ENCODE measurements around the gene HBA2.

HBA2 gene

GRCh38 chr16:181565-182021 lies 8.9 kb downstream of the HBA2 start:
- no peak overlapping the region for H3K4me3 ChIP-seq (ENCODE audit: low read depth, low read length)

GRCh38 chr16:183005-183404 lies 10.3 kb downstream of the HBA2 start:
- no peak for TF ChIP-seq CTCF (IDR thresholded peaks at IDR 0.05; ENCODE audit: borderline replicate concordance, insufficient read depth, low read depth, low read length)
- no peak overlapping the region for H3K4me3 ChIP-seq (ENCODE audit: low read depth, low read length)

More at GRCh38 chr16:181565-182021, 8.9 kb downstream of the HBA2 start:
- TF ChIP-seq CTCF (IDR thresholded peaks at IDR 0.05; ENCODE audit: borderline replicate concordance, insufficient read depth, low read depth, low read length) = peak; percentile 96

GRCh38 chr16:185213-185612 lies 12.5 kb downstream of the HBA2 start:
- no peak for TF ChIP-seq CTCF (IDR thresholded peaks at IDR 0.05; ENCODE audit: borderline replicate concordance, insufficient read depth, low read depth, low read length)
- H3K4me3 ChIP-seq (ENCODE audit: low read depth, low read length) = no peak overlapping the region

GRCh38 chr16:185691-186090 lies 13.0 kb downstream of the HBA2 start:
- no peak for TF ChIP-seq CTCF (IDR thresholded peaks at IDR 0.05; ENCODE audit: borderline replicate concordance, insufficient read depth, low read depth, low read length)
- no peak overlapping the region for H3K4me3 ChIP-seq (ENCODE audit: low read depth, low read length)

GRCh38 chr16:187330-187729 lies 14.7 kb downstream of the HBA2 start:
- no peak for TF ChIP-seq CTCF (IDR thresholded peaks at IDR 0.05; ENCODE audit: borderline replicate concordance, insufficient read depth, low read depth, low read length)
- H3K4me3 ChIP-seq (ENCODE audit: low read depth, low read length) = no peak overlapping the region

- no peak overlapping the region for H3K4me3 ChIP-seq (ENCODE audit: low read depth, low read length)
- TF ChIP-seq CTCF (IDR thresholded peaks at IDR 0.05; ENCODE audit: borderline replicate concordance, insufficient read depth, low read depth, low read length) = peak; percentile 42; the same call in 1 of the 2 replicates
These were observed 16.0 kb downstream of the HBA2 start for GRCh38 chr16:188674-189073.

GRCh38 chr16:189604-190186 lies 17.0 kb downstream of the HBA2 start:
- TF ChIP-seq CTCF (IDR thresholded peaks at IDR 0.05; ENCODE audit: borderline replicate concordance, insufficient read depth, low read depth, low read length) = no peak
- no peak overlapping the region for H3K4me3 ChIP-seq (ENCODE audit: low read depth, low read length)
